ENCODE measurements around the gene PRKN.
A peak's percentile ranks its signal among the peaks of the same experiment; 100 is the strongest.

DNA sequence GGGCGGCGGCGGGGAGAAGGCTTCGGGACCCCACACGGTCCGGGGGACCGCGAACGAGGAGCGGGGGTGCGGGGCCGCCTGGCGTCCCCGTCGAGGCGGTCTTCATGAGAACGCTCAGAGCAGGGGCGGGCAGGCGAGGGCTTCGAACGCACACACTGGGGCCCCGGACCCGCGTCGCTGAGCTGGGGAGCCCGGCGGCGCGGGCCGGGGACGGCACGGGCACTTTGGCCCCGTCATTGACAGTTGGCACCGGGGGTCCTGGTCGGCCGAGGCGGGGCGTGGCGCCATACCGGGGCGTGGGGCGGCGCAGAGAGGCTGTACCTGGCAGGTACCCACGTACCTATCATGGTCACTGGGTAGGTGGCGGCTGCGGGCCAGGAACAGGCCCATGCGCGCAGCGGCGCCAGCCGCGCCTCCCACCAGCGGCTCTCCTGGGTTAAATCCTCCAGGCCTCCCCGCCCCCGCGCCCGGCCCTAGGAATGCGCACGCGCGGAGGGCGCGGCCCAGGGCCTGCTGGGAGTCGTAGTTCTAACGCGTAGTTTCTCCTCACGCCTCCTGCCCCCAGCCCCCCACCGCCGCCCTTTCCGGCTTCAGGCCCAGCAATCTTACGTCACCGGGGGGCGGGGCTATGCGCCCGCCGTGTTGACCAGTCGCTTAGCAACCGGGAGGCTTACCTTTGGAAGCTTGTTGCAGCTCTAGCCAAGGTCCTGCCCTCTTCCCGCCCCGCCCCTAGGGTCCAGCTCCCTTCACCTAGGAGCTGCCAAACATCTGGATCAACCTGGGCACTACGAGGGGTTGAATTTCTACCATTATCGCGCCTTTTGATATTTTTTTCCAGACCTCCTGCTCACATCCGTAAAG lies at the start of gene PRKN, which contains the start of gene PACRG:
- TF ChIP-seq, protein P1, sequence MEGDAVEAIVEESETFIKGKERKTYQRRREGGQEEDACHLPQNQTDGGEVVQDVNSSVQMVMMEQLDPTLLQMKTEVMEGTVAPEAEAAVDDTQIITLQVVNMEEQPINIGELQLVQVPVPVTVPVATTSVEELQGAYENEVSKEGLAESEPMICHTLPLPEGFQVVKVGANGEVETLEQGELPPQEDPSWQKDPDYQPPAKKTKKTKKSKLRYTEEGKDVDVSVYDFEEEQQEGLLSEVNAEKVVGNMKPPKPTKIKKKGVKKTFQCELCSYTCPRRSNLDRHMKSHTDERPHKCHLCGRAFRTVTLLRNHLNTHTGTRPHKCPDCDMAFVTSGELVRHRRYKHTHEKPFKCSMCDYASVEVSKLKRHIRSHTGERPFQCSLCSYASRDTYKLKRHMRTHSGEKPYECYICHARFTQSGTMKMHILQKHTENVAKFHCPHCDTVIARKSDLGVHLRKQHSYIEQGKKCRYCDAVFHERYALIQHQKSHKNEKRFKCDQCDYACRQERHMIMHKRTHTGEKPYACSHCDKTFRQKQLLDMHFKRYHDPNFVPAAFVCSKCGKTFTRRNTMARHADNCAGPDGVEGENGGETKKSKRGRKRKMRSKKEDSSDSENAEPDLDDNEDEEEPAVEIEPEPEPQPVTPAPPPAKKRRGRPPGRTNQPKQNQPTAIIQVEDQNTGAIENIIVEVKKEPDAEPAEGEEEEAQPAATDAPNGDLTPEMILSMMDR (IDR thresholded peaks at IDR 0.05), result no peak
- TF ChIP-seq, protein P2, sequence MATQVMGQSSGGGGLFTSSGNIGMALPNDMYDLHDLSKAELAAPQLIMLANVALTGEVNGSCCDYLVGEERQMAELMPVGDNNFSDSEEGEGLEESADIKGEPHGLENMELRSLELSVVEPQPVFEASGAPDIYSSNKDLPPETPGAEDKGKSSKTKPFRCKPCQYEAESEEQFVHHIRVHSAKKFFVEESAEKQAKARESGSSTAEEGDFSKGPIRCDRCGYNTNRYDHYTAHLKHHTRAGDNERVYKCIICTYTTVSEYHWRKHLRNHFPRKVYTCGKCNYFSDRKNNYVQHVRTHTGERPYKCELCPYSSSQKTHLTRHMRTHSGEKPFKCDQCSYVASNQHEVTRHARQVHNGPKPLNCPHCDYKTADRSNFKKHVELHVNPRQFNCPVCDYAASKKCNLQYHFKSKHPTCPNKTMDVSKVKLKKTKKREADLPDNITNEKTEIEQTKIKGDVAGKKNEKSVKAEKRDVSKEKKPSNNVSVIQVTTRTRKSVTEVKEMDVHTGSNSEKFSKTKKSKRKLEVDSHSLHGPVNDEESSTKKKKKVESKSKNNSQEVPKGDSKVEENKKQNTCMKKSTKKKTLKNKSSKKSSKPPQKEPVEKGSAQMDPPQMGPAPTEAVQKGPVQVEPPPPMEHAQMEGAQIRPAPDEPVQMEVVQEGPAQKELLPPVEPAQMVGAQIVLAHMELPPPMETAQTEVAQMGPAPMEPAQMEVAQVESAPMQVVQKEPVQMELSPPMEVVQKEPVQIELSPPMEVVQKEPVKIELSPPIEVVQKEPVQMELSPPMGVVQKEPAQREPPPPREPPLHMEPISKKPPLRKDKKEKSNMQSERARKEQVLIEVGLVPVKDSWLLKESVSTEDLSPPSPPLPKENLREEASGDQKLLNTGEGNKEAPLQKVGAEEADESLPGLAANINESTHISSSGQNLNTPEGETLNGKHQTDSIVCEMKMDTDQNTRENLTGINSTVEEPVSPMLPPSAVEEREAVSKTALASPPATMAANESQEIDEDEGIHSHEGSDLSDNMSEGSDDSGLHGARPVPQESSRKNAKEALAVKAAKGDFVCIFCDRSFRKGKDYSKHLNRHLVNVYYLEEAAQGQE (IDR thresholded peaks at IDR 0.05; ENCODE audit: insufficient read depth in 1 of 2, low read depth in 2 of 2, low read length in 1 of 2), result peak in 1 of 2 experiments; percentile 54; a peak in 1 of 4 replicates
- TF ChIP-seq TCF7L2 (IDR thresholded peaks at IDR 0.05; ENCODE audit: low read depth, low read length), result peak; percentile 43; the same call in 1 of the 2 replicates
- TF ChIP-seq SIN3A (IDR thresholded peaks at IDR 0.05; ENCODE audit: borderline replicate concordance, insufficient read depth, low read depth, low read length), result 0 out of 2 replicates have a peak, but pooled peaks have one; percentile 76
